C4-2B (cell line): Measurements from ENCODE around the gene ABCF2.

Experiments used
- ZFX ChIP-seq: fragments of 450-650 bp; IDR thresholded peaks from 2 replicates; pipeline ENCODE4 v1.6.1; 2017
- TF ChIP-seq, protein P1 (sequence below): fragments of 450-650 bp; conservative IDR thresholded peaks from 2 replicates; pipeline ENCODE4 v1.5.1; 2017; ENCODE audit warnings: mild to moderate bottlenecking

DNA sequence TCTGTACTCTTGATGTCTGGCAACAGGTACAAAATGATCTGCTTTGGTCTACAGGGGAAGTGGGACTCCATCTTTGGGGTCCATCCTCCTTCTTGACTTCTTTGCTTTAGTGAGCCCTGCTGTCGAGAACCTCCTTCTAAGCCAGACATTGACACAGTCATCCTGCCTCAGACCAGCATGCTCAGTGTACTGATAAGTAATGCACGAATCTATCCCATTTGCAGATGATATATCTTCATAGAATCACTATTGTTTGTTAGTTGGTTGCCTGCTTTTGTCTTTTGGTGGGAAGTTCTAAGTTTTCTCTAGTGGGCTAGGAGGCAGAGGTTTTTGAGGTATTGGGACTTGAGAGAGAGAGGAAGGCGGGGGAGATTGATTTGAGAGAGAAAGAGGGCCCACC is 25.7 kb downstream of the ABCF2 start:
- TF ChIP-seq, protein P1, sequence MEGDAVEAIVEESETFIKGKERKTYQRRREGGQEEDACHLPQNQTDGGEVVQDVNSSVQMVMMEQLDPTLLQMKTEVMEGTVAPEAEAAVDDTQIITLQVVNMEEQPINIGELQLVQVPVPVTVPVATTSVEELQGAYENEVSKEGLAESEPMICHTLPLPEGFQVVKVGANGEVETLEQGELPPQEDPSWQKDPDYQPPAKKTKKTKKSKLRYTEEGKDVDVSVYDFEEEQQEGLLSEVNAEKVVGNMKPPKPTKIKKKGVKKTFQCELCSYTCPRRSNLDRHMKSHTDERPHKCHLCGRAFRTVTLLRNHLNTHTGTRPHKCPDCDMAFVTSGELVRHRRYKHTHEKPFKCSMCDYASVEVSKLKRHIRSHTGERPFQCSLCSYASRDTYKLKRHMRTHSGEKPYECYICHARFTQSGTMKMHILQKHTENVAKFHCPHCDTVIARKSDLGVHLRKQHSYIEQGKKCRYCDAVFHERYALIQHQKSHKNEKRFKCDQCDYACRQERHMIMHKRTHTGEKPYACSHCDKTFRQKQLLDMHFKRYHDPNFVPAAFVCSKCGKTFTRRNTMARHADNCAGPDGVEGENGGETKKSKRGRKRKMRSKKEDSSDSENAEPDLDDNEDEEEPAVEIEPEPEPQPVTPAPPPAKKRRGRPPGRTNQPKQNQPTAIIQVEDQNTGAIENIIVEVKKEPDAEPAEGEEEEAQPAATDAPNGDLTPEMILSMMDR, result no peak
- TF ChIP-seq ZFX, result no peak
